Endothelial cell of umbilical vein (primary cell): Measurements from ENCODE around the gene CPNE5. TPM values are rescaled to one million over a fixed set of nuclear protein-coding genes. Genes with fewer than 3 reads are reported as not detected.

ENCODE experiments used
- BruUV-seq: library from RNA; stranded (reverse); fragments of 400-500 nt; replicated peaks from 2 replicates; lab custom pipeline; 2021; lab: Mats Ljungman, UMichigan
- CTCF ChIA-PET: fragments of 300-600, 350-600 bp; sonication (Branson Sonifier 250); formaldehyde crosslinking; loops from one replicate; lab custom pipeline; 2021; ENCODE audit warnings: antibody characterized with exemption, inconsistent platforms; lab: Charles Lee
- POLR2A ChIA-PET: fragments of 300-600, 350-600 bp; sonication (Branson Sonifier 250); formaldehyde crosslinking; loops from one replicate; lab custom pipeline; 2021; ENCODE audit warnings: antibody characterized with exemption, inconsistent platforms; lab: Charles Lee
- DNase-seq: peaks from one replicate; pipeline ENCODE4 v3.0.0-alpha.2; 2011; ENCODE audit warnings: low read depth, low spot score
- FAIRE-seq: peaks from 2 replicates; lab custom pipeline; 2011; peaks lifted over from hg19 to GRCh38; lab: Jason Lieb, UNC
- H2AFZ ChIP-seq: 2 replicates; pipeline ENCODE4 v1.6.0; 2012; ENCODE audit warnings: low read depth, low read length, control low read depth, inconsistent platforms
- H3K27ac ChIP-seq: 2 replicates; pipeline ENCODE4 v1.5.1; 2011; ENCODE audit warnings: low read depth, mild to moderate bottlenecking, control low read depth, low read length, moderate library complexity; ENCODE audit not compliant: insufficient read depth
- H3K27me3 ChIP-seq, 2 experiments: 2 replicates each; pipeline versions ENCODE4 v1.6.0 to v1.6.1; 2011; ENCODE audit warnings: low read length in 2 of 2, mixed read lengths in 1 of 2; ENCODE audit not compliant: control insufficient read depth in 2 of 2, insufficient read depth in 2 of 2
- H3K36me3 ChIP-seq, 2 experiments: 2 replicates in 1 of 2; 3 replicates in 1 of 2; pipeline ENCODE4 v1.5.1; 2011; ENCODE audit warnings: low read length in 2 of 2, mild to moderate bottlenecking in 1 of 2, moderate library complexity in 1 of 2; ENCODE audit not compliant: control insufficient read depth in 2 of 2, insufficient read depth in 2 of 2; ENCODE audit errors: extremely low read depth in 1 of 2
- H3K4me1 ChIP-seq: 3 replicates; pipeline ENCODE4 v1.5.1; 2011; ENCODE audit warnings: mild to moderate bottlenecking, low read length; ENCODE audit not compliant: control insufficient read depth, insufficient read depth; ENCODE audit errors: extremely low read depth
- H3K4me2 ChIP-seq: 2 replicates; pipeline ENCODE4 v1.6.1; 2011; ENCODE audit warnings: low read length, control low read depth, mixed read lengths; ENCODE audit not compliant: insufficient read depth
- H3K4me3 ChIP-seq, 3 experiments: fragments of 200-600 bp in 1 of 3; sonication (generic), shearing (Covaris generic) in 1 of 3; replicated peaks in 1 of 3; 2 replicates each; pipeline ENCODE4 v1.5.1; 2011 to 2016; ENCODE audit warnings: control low read depth in 3 of 3, low read length in 3 of 3, mild to moderate bottlenecking in 2 of 3, inconsistent platforms in 1 of 3, low read depth in 1 of 3, moderate library complexity in 1 of 3; ENCODE audit not compliant: insufficient read depth in 1 of 3
- H3K79me2 ChIP-seq: 2 replicates; pipeline ENCODE4 v1.6.0; 2012; ENCODE audit warnings: low read length, inconsistent platforms; ENCODE audit not compliant: control insufficient read depth, insufficient read depth
- H3K9ac ChIP-seq: replicated peaks from 2 replicates; pipeline ENCODE3; 2011; ENCODE audit warnings: low read length, control low read depth; ENCODE audit not compliant: insufficient read depth; ENCODE audit errors: extremely low read depth
- H3K9me1 ChIP-seq: replicated peaks from 3 replicates; pipeline ENCODE4 v1.6.0; 2011; ENCODE audit warnings: mild to moderate bottlenecking, low read length; ENCODE audit not compliant: control insufficient read depth, insufficient read depth; ENCODE audit errors: extremely low read depth
- H3K9me3 ChIP-seq: replicated peaks from 2 replicates; pipeline ENCODE4 v1.5.1; 2012; ENCODE audit warnings: low read length, inconsistent platforms; ENCODE audit not compliant: control insufficient read depth, insufficient read depth
- H4K20me1 ChIP-seq: replicated peaks from 2 replicates; pipeline ENCODE3; 2011; ENCODE audit warnings: mild to moderate bottlenecking, low read length; ENCODE audit not compliant: control insufficient read depth, insufficient read depth; ENCODE audit errors: extremely low read depth
- EZH2 ChIP-seq: IDR thresholded peaks from 2 replicates; pipeline ENCODE4 v1.6.1; 2012; ENCODE audit warnings: borderline replicate concordance, low read depth, mild to moderate bottlenecking, moderate library complexity, low read length, inconsistent platforms; ENCODE audit not compliant: severe bottlenecking
- FOS ChIP-seq: IDR thresholded peaks from 2 replicates; pipeline ENCODE4 v1.6.1; 2011; ENCODE audit warnings: mild to moderate bottlenecking, low read length, moderate library complexity, borderline replicate concordance; ENCODE audit not compliant: insufficient read depth
- GATA2 ChIP-seq: IDR thresholded peaks from 2 replicates; pipeline ENCODE4 v1.7.0; 2011; ENCODE audit warnings: low read depth, mild to moderate bottlenecking, moderate library complexity, mixed read lengths, low read length; ENCODE audit not compliant: insufficient read length, insufficient read depth
- JUN ChIP-seq: IDR thresholded peaks from 2 replicates; pipeline ENCODE4 v1.6.1; 2011; ENCODE audit warnings: borderline replicate concordance, low read depth; ENCODE audit not compliant: insufficient read length, insufficient read depth
- MYC ChIP-seq: IDR thresholded peaks from one replicate; pipeline ENCODE4 v1.6.1; 2011; ENCODE audit warnings: mild to moderate bottlenecking, low read depth, low read length
- POLR2A ChIP-seq: IDR thresholded peaks from 2 replicates; pipeline ENCODE4 v1.6.1; 2012; ENCODE audit warnings: low read depth, mild to moderate bottlenecking, control low read depth, low read length
- POLR2AphosphoS5 ChIP-seq: IDR thresholded peaks from 2 replicates; pipeline ENCODE4 v1.6.1; 2012; ENCODE audit warnings: low read depth, mild to moderate bottlenecking, control low read depth, low read length, moderate library complexity; ENCODE audit not compliant: insufficient read depth
- dilution Hi-C: fragments of 300-500 bp; cut with MboI; formaldehyde crosslinking; loops from one replicate; pipeline ENCODE4 v1.15.0; 2019; ENCODE audit warnings: low sequenced_read_pairs; ENCODE audit not compliant: extremely low pct_ligation_motif_present
- intact Hi-C: fragments of 100-400 bp; cut with micrococcal nuclease; formaldehyde crosslinking; loops from one replicate; pipeline ENCODE4 v1.10.0; 2022
- polyA plus RNA-seq, 4 experiments: library from polyadenylated mRNA; depleted of rRNA in 3 of 4; stranded (reverse) in 3 of 4; unstranded in 1 of 4; fragments of >200 nt; gene quantifications; 2 replicates each; pipeline versions ENCODE4 v1.2.1 to v1.2.3, GENCODE V29; 2011 to 2012; ENCODE audit warnings: missing spikeins in 1 of 4
- total RNA-seq: library from RNA; stranded (reverse); gene quantifications from 2 replicates; pipeline ENCODE4 v1.2.3, GENCODE V29; 2021
- TF ChIP-seq, protein P1 (sequence below): IDR thresholded peaks from 2 replicates; pipeline ENCODE4 v1.6.1; 2011; ENCODE audit not compliant: insufficient read depth, insufficient read length
- TF ChIP-seq, protein P2 (sequence below), 2 donors: IDR thresholded peaks; 1 replicate in 1 of 2; 2 replicates in 1 of 2; pipeline ENCODE4 v1.5.1; 2011; ENCODE audit warnings: low read length in 2 of 2, mild to moderate bottlenecking in 2 of 2, moderate library complexity in 2 of 2, control low read depth in 1 of 2, inconsistent platforms in 1 of 2, low read depth in 1 of 2; ENCODE audit not compliant: insufficient read depth in 1 of 2; ENCODE audit errors: extremely low read depth in 1 of 2

Gene CPNE5
- total and polyA plus RNA-seq, 2 donors (not counting 3 experiments of a cell fraction or from before 2014, with no cell fraction given): 18.8 to 49.4 TPM

- DNase-seq (no peak), FAIRE-seq (no peak)
- H3K4me3 ChIP-seq: no peak overlapping the region
- H3K4me1 ChIP-seq: peaks cover 10% of the 10 kb centered on the region
- H3K79me2 ChIP-seq: no peaks in the 10 kb centered on the region
- CTCF ChIA-PET: interaction anchor here (0.7 to 5.7 kb wide), 4 partner anchors 17 to 43 kb away, joined by 3 to 95 read pairs (median 6); no protein-coding TSS in a partner anchor
- no peaks in the 10 kb centered on the region for H3K36me3 ChIP-seq
- POLR2A ChIA-PET: no interaction called here
- intact Hi-C loops (no loop called here), dilution Hi-C loops (no loop called here)
- no peaks in the 10 kb centered on the region for H4K20me1 ChIP-seq
- no peak for TF ChIP-seq MYC
- no peak for TF ChIP-seq GATA2
- no peak for TF ChIP-seq POLR2A
- TF ChIP-seq, protein P1, sequence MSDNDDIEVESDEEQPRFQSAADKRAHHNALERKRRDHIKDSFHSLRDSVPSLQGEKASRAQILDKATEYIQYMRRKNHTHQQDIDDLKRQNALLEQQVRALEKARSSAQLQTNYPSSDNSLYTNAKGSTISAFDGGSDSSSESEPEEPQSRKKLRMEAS: no peak
- no peak for TF ChIP-seq POLR2AphosphoS5
- TF ChIP-seq EZH2: no peak
- TF ChIP-seq, protein P2, sequence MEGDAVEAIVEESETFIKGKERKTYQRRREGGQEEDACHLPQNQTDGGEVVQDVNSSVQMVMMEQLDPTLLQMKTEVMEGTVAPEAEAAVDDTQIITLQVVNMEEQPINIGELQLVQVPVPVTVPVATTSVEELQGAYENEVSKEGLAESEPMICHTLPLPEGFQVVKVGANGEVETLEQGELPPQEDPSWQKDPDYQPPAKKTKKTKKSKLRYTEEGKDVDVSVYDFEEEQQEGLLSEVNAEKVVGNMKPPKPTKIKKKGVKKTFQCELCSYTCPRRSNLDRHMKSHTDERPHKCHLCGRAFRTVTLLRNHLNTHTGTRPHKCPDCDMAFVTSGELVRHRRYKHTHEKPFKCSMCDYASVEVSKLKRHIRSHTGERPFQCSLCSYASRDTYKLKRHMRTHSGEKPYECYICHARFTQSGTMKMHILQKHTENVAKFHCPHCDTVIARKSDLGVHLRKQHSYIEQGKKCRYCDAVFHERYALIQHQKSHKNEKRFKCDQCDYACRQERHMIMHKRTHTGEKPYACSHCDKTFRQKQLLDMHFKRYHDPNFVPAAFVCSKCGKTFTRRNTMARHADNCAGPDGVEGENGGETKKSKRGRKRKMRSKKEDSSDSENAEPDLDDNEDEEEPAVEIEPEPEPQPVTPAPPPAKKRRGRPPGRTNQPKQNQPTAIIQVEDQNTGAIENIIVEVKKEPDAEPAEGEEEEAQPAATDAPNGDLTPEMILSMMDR (IDR thresholded peaks at IDR 0.05; ENCODE audit: extremely low read depth in 1 of 2, insufficient read depth in 1 of 2, low read depth in 1 of 2, low read length in 2 of 2): no peak
- no peak for TF ChIP-seq FOS
- TF ChIP-seq JUN: no peak
- BruUV-seq: no TSS peak
- H2AFZ ChIP-seq: no peak overlapping the region
- H3K9me1 ChIP-seq: no peaks in the 10 kb centered on the region
- no peaks in the 10 kb centered on the region for H3K27me3 ChIP-seq
- no peaks in the 10 kb centered on the region for H3K9me3 ChIP-seq
- H3K9ac ChIP-seq: no peak overlapping the region
- H3K4me2 ChIP-seq: no peak overlapping the region
- no peak overlapping the region for H3K27ac ChIP-seq
Observed at GRCh38 chr6:36809156-36809555, 30.1 kb downstream of the CPNE5 start.
